ENCODE results near the gene ARHGAP45. TPM values are rescaled to one million over a fixed set of nuclear protein-coding genes. Genes with fewer than 3 reads are reported as not detected.

ARHGAP45 gene
- total and polyA plus RNA-seq, 9 of the 15 experiments (the other 6 are each of a cell fraction or from before 2014, with no cell fraction given) = 0.08 to 22.1 (median 4.2) TPM

DNA sequence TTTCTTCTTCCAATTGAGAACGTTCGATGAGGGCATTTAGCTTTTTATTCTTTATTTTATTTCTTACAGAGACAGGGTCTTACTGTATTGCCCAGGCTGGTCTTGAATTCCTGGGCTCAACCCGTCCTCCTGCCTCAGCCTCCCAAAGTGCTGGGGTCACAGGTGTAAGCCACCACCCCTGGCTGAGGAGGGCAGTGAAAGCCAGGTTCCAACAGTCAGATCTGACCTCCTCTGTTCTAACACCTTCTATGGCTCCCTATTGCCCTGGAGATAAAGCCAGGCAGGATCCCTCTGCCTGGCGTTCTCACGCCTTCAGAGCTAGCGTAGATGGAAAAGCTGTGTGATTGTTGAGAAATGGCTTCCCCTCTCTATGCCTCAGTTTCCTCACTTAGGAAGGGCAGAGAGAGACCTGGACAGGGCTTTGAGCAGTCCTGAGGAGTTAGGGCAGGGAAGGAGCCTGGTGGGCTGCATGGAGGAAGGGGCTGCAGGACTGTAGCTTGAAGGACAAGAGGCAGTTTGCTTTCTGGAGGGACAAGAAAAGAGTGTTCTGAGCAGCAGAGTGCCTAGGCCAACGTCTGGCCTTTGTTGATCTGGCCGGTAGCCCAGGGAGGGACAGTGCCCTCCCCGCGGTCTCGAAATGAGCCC, 5.5 kb downstream of the ARHGAP45 start:
- Histone ChIP-seq H2AFZ (ENCODE audit: low read depth, low read length) (no peak overlapping the region), H3K36me3 (ENCODE audit: control insufficient read depth, insufficient read depth, low read length) (no peaks in the 10 kb centered on the region), H3K9me3 (replicated peaks; ENCODE audit: control insufficient read depth, insufficient read depth, low read depth, low read length) (no peaks in the 10 kb centered on the region), H3K27me3 (ENCODE audit: control insufficient read depth in 2 of 2, insufficient read depth in 2 of 2, low read length in 2 of 2) (no peaks in the 10 kb centered on the region), H3K27ac (ENCODE audit: extremely low read depth, low read depth, low read length) (no peak overlapping the region), H3K4me1 (replicated peaks in 1 of 2; ENCODE audit: control insufficient read depth in 2 of 2, insufficient read depth in 2 of 2, low read length in 2 of 2) (peaks cover 32 to 75% of the 10 kb centered on the region in 2 experiments), H3K79me2 (ENCODE audit: control insufficient read depth, insufficient read depth, low read length) (no peaks in the 10 kb centered on the region), H3K9ac (ENCODE audit: insufficient read depth in 1 of 2, low read depth in 2 of 2, low read length in 2 of 2) (peak overlapping the region in 1 of 2 experiments; percentile 68; a peak in 2 of 4 replicates), H3K9me1 (ENCODE audit: control insufficient read depth, insufficient read depth, low read length) (no peaks in the 10 kb centered on the region), H3K4me3 (no peak overlapping the region), H3K4me2 (ENCODE audit: insufficient read depth, low read length) (no peak overlapping the region), H4K20me1 (replicated peaks; ENCODE audit: control insufficient read depth, insufficient read depth, low read length) (0 out of 2 replicates have a peak, but pooled peaks cover 3% of the 10 kb centered on the region)
- no TSS peak for BruUV-seq (replicated peaks)
- in situ Hi-C loops (cut with MboI) = no loop called here
- ChIA-PET CTCF (ENCODE audit: low intra/inter-chr PET ratio) (no interaction called here), POLR2A (interaction anchor here (0.7 to 0.9 kb wide), 4 partner anchors 9 to 203 kb away, joined by 3 to 4 read pairs (median 4); partner anchors contain the start of gene FAM174C)
- WGBS (ENCODE audit: insufficient coverage, low coverage, missing lambda C conversion rate) = 64% methylated on average over 9 of the region's 11 CpGs
- intact Hi-C loops (cut with micrococcal nuclease) = no loop called here
- no peak for FAIRE-seq
- no peak for ATAC-seq
- DNase-seq (ENCODE audit: extremely low read depth in 1 of 4, low spot score in 3 of 4) = no peak
- TF ChIP-seq RB1 (IDR thresholded peaks at IDR 0.05; ENCODE audit: low read depth) = no peak
- peak in 1 of 2 experiments; percentile 17; a peak in 1 of 4 replicates for TF ChIP-seq HDAC1 (IDR thresholded peaks at IDR 0.05)
- TF ChIP-seq SREBF2 (CRISPR knock-in tag; IDR thresholded peaks at IDR 0.05) = no peak
- TF ChIP-seq MAFG (tag; conservative IDR thresholded peaks at IDR 0.05) = no peak
- no peak for TF ChIP-seq TEAD4 (IDR thresholded peaks at IDR 0.05; ENCODE audit: low read length)
- no peak for TF ChIP-seq TEAD4 (CRISPR knock-in tag; IDR thresholded peaks at IDR 0.05; ENCODE audit: borderline replicate concordance)
- no peak for TF ChIP-seq JUND (IDR thresholded peaks at IDR 0.05; ENCODE audit: borderline replicate concordance, low read depth, low read length)
- no peak for TF ChIP-seq JUND (tag; IDR thresholded peaks at IDR 0.05; ENCODE audit: borderline replicate concordance, low read depth, low read length)
- TF ChIP-seq ZNF24 (IDR thresholded peaks at IDR 0.05) = no peak
- TF ChIP-seq HSF4 (CRISPR knock-in tag; IDR thresholded peaks at IDR 0.05; ENCODE audit: borderline replicate concordance) = no peak
- TF ChIP-seq MECOM (CRISPR knock-in tag; IDR thresholded peaks at IDR 0.05) = no peak
- TF ChIP-seq, protein P1, sequence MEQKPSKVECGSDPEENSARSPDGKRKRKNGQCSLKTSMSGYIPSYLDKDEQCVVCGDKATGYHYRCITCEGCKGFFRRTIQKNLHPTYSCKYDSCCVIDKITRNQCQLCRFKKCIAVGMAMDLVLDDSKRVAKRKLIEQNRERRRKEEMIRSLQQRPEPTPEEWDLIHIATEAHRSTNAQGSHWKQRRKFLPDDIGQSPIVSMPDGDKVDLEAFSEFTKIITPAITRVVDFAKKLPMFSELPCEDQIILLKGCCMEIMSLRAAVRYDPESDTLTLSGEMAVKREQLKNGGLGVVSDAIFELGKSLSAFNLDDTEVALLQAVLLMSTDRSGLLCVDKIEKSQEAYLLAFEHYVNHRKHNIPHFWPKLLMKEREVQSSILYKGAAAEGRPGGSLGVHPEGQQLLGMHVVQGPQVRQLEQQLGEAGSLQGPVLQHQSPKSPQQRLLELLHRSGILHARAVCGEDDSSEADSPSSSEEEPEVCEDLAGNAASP (IDR thresholded peaks at IDR 0.05) = no peak
- no peak for TF ChIP-seq U2AF2 (optimal IDR thresholded peaks at IDR 0.05; ENCODE audit: low read depth, low read length)
- peak; percentile 84 for TF ChIP-seq ZFP36 (IDR thresholded peaks at IDR 0.05; ENCODE audit: low read depth, low read length, partially characterized antibody)
- no peak for TF ChIP-seq ZNF583 (CRISPR knock-in tag; IDR thresholded peaks at IDR 0.05)
- TF ChIP-seq, protein P2, sequence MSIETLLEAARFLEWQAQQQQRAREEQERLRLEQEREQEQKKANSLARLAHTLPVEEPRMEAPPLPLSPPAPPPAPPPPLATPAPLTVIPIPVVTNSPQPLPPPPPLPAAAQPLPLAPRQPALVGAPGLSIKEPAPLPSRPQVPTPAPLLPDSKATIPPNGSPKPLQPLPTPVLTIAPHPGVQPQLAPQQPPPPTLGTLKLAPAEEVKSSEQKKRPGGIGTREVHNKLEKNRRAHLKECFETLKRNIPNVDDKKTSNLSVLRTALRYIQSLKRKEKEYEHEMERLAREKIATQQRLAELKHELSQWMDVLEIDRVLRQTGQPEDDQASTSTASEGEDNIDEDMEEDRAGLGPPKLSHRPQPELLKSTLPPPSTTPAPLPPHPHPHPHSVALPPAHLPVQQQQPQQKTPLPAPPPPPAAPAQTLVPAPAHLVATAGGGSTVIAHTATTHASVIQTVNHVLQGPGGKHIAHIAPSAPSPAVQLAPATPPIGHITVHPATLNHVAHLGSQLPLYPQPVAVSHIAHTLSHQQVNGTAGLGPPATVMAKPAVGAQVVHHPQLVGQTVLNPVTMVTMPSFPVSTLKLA (conservative IDR thresholded peaks at IDR 0.05) = no peak
- no peak for TF ChIP-seq GTF2A2 (tag; IDR thresholded peaks at IDR 0.05)
- TF ChIP-seq, protein P3, sequence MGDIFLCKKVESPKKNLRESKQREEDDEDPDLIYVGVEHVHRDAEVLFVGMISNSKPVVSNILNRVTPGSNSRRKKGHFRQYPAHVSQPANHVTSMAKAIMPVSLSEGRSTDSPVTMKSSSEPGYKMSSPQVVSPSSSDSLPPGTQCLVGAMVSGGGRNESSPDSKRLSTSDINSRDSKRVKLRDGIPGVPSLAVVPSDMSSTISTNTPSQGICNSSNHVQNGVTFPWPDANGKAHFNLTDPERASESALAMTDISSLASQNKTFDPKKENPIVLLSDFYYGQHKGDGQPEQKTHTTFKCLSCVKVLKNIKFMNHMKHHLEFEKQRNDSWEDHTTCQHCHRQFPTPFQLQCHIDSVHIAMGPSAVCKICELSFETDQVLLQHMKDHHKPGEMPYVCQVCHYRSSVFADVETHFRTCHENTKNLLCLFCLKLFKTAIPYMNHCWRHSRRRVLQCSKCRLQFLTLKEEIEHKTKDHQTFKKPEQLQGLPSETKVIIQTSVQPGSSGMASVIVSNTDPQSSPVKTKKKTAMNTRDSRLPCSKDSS (IDR thresholded peaks at IDR 0.05; ENCODE audit: low read depth, partially characterized antibody) = no peak
- TF ChIP-seq PTBP1 (IDR thresholded peaks at IDR 0.05; ENCODE audit: low read depth, low read length) = peak; percentile 96
- TF ChIP-seq THRAP3 (IDR thresholded peaks at IDR 0.05; ENCODE audit: borderline replicate concordance) = no peak
- TF ChIP-seq BMI1 (IDR thresholded peaks at IDR 0.05; ENCODE audit: low read length) = no peak
